ENCODE results near the gene PARVA.

GRCh38 chr11:12343526-12343925, 33.8 kb upstream of the PARVA start:
- TF ChIP-seq CTCF (conservative IDR thresholded peaks at IDR 0.05; ENCODE audit: low read length) (no peak), EZH2phosphoT487 (IDR thresholded peaks at IDR 0.05; ENCODE audit: borderline replicate concordance, low read depth, low read length) (no peak)
